GM13976 (cell line): ENCODE results near the gene RAET1L.
"Not testable (repeated sequence)": the region's sequence is repeated elsewhere in the genome, so short reads cannot be mapped to it uniquely, and the experiment has no call there.

Experiments used
- DNase-seq: peaks from one replicate; pipeline ENCODE4 v3.0.0; 2012; ENCODE audit warnings: low spot score
- in situ Hi-C: fragments of 300-500 bp; cut with MboI; formaldehyde crosslinking; loops from one replicate; pipeline ENCODE4 v1.12.0; 2022; ENCODE audit warnings: low sequenced_read_pairs, mixed read lengths, inconsistent platforms; ENCODE audit not compliant: unreplicated experiment
- TF ChIP-seq, protein P1 (sequence below): IDR thresholded peaks from 2 replicates; pipeline ENCODE4 v1.5.1; 2012; ENCODE audit warnings: borderline replicate concordance, mild to moderate bottlenecking; ENCODE audit not compliant: insufficient read depth; ENCODE audit errors: extremely low read depth, missing control alignments, control extremely low read depth

RAET1L gene

DNA sequence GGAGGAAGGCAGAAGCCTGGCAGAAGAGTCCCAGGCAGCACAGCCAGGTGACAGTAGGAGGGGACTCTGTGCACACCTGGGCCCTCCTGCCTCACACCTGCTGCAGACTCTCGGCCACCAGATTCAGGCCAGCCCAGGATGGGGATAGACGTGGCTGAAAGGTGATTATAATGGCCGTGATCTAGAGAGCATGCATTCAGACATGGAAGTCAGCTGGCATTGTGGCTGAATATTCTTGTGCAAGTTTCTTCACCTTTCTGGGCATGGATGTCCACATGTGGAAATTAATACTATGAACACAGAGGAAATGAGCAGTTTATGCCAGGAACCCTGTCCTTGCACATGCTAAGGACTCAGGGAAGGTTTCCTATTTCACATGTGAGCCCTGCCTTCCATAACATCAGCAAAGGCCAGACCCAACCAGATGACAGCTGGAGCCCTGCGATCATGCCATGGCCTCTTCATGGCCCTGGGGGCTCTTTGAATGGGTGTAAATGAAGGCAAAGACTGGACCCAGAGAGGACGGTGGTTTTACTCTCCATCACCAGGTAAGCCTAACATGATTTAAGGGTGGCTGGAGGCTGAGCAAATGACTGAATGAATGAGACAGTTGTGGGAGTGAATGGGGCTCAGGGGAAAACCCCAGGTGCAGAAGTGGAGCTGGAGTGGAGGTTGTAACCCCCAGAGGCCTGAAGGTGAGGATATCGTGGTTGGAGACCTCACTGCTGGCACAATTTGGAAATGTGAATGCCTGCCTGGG lies 2.7 kb upstream of the RAET1L start:
- DNase-seq, result no peak
- TF ChIP-seq, protein P1, sequence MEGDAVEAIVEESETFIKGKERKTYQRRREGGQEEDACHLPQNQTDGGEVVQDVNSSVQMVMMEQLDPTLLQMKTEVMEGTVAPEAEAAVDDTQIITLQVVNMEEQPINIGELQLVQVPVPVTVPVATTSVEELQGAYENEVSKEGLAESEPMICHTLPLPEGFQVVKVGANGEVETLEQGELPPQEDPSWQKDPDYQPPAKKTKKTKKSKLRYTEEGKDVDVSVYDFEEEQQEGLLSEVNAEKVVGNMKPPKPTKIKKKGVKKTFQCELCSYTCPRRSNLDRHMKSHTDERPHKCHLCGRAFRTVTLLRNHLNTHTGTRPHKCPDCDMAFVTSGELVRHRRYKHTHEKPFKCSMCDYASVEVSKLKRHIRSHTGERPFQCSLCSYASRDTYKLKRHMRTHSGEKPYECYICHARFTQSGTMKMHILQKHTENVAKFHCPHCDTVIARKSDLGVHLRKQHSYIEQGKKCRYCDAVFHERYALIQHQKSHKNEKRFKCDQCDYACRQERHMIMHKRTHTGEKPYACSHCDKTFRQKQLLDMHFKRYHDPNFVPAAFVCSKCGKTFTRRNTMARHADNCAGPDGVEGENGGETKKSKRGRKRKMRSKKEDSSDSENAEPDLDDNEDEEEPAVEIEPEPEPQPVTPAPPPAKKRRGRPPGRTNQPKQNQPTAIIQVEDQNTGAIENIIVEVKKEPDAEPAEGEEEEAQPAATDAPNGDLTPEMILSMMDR, result no peak
- in situ Hi-C loops, result no loop called here

DNA sequence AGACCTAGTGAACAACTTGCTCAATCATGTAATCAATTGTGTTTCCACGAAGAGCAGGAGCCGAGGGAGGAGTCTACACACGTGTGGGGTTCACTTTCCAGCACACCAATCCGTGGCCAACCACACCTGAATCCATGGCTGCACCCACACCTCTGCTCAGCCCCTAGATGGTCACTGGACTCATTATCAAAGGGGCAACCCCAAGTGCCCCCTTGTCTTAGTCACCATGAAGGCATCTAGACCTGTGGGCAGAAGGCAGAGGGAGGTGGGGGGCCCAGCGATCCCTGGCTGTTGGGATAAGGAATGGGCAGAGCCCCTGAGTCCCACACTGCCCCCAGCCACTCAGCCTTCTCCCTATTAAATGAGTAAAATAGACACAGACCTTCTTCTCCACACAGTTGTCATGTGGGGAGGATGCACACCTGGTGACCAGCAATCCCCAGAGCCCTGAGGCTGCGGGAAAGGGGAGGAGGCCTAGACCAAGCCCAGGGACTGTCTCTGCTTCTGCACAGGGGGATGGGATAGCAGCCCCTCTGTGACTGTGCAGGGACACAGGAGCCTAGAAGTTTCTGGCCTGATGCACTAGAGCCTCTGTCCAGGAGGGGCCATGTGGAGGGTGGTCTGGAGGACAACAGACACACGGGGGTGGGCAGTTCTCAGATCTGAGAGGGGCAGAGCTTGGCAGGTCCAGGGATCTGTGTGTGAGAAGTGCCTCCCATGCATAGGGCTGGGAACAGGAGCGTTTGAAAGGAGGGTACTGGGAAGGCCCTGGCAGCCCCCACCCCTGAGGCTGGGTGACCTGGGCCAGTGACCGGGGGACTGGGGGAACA lies 1.9 kb upstream of the RAET1L start:
- TF ChIP-seq, protein P1, result no peak
- no peak for DNase-seq
- in situ Hi-C loops, result no loop called here

DNA sequence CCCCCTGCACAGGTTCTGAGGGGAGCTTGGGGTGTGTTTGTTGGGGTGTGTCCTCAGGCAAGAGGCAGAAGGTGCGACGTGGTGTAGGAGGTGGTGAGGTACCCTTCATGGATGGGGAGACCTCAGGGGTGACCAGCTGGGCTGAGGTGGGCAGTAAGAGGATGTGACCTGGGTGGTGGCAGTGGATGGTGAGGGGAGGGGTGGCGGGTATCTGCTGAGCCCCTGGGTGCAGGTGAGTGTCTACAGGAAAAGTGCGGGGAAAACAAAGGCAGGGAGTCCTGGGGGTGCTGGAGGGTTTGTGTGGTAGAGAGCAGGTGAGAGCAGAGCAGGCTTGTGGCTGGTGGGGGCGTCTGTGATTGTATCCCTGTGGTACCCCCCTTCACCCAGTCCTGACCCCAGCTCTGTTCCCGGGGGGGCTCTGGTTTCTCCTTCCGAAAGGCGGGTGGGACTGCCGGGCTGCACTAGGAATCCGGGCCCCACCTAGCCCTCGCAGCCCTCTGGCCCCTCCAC lies 631 bp downstream of the RAET1L start:
- no peak for DNase-seq
- in situ Hi-C loops, result no loop called here
- TF ChIP-seq, protein P1, result no peak

DNA sequence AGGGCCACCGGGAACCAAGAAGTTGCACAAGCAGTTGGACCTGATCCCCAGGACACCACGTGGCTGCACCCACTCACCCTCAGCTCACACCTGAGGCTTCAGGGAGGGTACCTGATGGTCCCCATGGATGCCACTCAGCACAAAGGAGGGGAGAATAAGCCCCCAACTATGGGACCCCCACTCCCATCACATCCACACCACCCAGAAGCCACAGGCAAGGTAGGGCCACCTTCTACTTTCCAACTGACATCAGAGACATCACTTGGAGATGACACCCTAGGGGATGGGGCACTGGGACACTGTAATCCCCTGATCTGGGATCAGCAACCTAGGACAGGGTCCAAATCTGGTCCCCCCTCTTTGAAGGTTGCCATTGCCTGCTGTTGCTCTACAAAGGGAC lies 1.3 kb downstream of the RAET1L start:
- in situ Hi-C loops, DNase-seq: not testable (repeated sequence)

DNA sequence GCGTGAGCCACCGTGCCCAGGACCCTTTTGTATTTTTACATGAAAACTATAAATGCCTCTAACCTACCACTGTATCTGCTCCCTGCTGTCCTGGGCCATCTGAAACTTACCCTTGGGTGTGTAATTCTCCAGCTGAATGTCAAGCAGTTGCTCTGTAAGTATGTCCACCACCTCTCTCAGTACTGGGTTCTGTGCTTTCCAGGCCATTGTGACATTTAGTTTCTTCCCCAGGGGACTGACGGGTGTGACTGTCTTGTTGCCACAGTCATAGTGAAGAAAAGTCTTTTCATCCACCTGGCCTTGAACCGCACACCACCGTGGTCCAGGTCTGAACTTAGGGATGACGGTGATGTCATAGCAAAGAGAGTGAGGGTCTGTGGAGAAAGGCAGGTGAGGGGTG lies 3.5 kb downstream of the RAET1L start:
- in situ Hi-C loops, DNase-seq: not testable (repeated sequence)

DNA sequence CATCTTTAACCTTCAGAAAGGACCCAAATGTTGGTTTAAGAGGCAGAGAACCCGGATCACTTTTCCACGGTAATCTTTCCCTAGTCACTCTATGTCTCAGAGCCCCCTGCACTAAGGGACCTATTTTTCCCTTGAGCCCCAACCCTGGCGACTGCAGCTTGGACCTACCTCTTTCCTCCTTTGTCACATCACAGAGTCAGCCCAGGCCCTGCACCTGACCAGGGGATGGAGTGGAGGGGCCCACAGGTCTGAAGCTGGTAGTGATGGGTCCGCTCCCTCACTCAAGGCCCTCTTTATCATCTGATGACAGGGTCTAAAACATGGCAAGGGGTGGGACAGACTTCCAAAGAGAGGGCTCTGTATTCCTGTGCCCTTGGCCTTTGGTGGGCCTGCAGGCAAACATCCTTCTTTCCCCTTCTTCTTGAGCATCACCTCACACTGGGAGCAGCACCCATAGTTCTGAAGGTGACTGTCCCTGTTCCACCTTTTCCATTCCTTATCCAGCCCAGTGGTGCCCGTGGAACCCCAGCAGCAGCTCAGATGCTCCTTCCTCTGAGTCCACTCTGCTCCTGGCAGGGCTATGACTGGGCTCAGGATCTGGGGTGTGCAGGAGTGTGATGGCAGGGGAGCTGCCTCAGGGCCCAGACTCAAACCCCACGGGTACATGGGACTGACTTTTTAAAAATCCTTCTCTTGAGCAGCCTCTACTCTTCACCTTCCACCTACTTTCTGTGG lies 6.3 kb downstream of the RAET1L start:
- in situ Hi-C loops, result no loop called here
- TF ChIP-seq, protein P1, result no peak
- DNase-seq, result no peak

DNA sequence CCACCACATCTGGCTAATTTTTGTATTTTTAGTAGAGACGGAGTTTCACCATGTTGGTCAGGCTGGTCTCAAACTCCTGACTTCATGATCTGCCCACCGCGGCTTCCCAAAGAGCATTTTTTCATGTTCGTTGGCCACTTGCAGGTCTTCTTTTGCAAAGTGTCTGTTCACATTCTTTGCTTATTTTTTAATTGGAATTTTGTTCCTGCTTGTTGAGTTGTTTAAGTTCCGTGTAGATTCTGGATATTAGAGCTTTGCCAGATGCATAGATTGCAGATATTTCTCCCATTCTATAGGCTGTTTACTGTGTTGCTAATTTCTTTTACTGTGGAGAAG lies 8.2 kb downstream of the RAET1L start:
- in situ Hi-C loops, result not testable (repeated sequence)

More for the DNA sequence above, 8.2 kb downstream of the RAET1L start:
- not testable (repeated sequence) for DNase-seq
